Activated B cell treated with CpG ODN at 0.5 μM for 24 hours (primary cell): Measurements from ENCODE around the gene CTIF. TPM values are rescaled to one million over a fixed set of nuclear protein-coding genes. Genes with fewer than 3 reads are reported as not detected.

Experiments
- ATAC-seq: fragments of 200-7000 bp; cut with Tn5 transposase; one replicate; pipeline ENCODE4 v1.10.0; 2021; ENCODE audit warnings: low read depth, mild to moderate bottlenecking, moderate library complexity
- CTCF ChIA-PET: fragments of 350-600 bp; sonication (Branson Sonifier 250); formaldehyde crosslinking; loops from one replicate; lab custom pipeline; 2021; ENCODE audit warnings: antibody characterized with exemption; lab: Charles Lee
- POLR2A ChIA-PET: fragments of 350-600 bp; sonication (Branson Sonifier 250); formaldehyde crosslinking; loops from one replicate; lab custom pipeline; 2021; ENCODE audit warnings: antibody characterized with exemption; lab: Charles Lee
- DNase-seq: peaks from one replicate; pipeline ENCODE4 v3.0.0; 2022
- H3K27ac Mint-ChIP-seq: one replicate; pipeline ENCODE4 v1.8.0; 2020; ENCODE audit warnings: mixed read lengths
- H3K27me3 Mint-ChIP-seq: one replicate; pipeline ENCODE4 v1.8.0; 2021; ENCODE audit warnings: mixed read lengths
- H3K36me3 Mint-ChIP-seq: one replicate; pipeline ENCODE4 v1.8.0; 2021; ENCODE audit warnings: low read depth, mixed read lengths
- H3K4me1 Mint-ChIP-seq: one replicate; pipeline ENCODE4 v1.8.0; 2021; ENCODE audit warnings: mixed read lengths
- H3K4me3 Mint-ChIP-seq: one replicate; pipeline ENCODE4 v1.8.0; 2020; ENCODE audit warnings: mild to moderate bottlenecking, mixed read lengths
- H3K9me3 Mint-ChIP-seq: one replicate; pipeline ENCODE4 v1.8.0; 2020; ENCODE audit warnings: mixed read lengths
- intact Hi-C: fragments of 100-400 bp; cut with micrococcal nuclease; formaldehyde crosslinking; loops from one replicate; pipeline ENCODE4 v1.15.1; 2024
- total RNA-seq: library from RNA; stranded (reverse); gene quantifications from 2 replicates; pipeline ENCODE4 v1.2.3, GENCODE V29; 2022
- TF ChIP-seq, protein P1 (sequence below): fragments of 200-600 bp; IDR thresholded peaks from one replicate; pipeline ENCODE4 v1.8.0; 2022; ENCODE audit warnings: antibody characterized with exemption, mild to moderate bottlenecking

The CTIF gene
- total RNA-seq, 1 donor from 2014 or later = 9.3 TPM

DNA sequence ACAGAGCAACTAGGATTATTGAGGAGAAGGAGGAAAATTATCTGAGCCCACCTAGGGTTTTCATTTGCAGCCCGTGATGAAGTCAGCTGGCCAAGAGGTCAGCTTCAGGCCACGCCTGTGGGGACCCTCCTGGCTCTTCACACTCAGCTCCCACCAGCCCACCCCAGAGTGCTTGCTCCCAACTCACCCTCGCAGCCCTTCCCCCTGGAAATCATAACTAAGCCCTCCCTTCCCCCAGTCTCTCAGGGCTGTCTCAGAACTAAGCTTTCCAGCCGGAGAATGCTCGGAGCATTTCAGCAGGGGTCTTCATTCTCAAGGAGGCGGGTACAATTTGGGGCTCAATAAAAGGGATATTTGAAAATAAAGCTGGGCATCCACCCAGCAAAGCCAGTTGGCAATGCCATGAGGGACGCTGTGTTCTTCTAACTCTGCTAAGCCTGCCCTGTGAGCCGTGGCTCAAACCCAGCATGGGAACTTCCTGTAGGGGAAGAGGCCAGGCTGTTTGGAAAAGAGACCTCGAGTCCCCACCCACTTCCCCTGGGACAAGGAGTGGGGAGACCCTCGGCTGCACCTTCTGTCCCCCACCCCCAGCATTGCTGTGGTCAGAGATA is 194.9 kb downstream of the CTIF start:
- ATAC-seq (no peak), DNase-seq (no peak)
- intact Hi-C loops = no loop called here
- TF ChIP-seq, protein P1, sequence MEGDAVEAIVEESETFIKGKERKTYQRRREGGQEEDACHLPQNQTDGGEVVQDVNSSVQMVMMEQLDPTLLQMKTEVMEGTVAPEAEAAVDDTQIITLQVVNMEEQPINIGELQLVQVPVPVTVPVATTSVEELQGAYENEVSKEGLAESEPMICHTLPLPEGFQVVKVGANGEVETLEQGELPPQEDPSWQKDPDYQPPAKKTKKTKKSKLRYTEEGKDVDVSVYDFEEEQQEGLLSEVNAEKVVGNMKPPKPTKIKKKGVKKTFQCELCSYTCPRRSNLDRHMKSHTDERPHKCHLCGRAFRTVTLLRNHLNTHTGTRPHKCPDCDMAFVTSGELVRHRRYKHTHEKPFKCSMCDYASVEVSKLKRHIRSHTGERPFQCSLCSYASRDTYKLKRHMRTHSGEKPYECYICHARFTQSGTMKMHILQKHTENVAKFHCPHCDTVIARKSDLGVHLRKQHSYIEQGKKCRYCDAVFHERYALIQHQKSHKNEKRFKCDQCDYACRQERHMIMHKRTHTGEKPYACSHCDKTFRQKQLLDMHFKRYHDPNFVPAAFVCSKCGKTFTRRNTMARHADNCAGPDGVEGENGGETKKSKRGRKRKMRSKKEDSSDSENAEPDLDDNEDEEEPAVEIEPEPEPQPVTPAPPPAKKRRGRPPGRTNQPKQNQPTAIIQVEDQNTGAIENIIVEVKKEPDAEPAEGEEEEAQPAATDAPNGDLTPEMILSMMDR = no peak
- CTCF ChIA-PET = no interaction called here
- Mint-ChIP-seq H3K4me1 (no peaks in the 10 kb centered on the region), H3K27ac (no peak overlapping the region), H3K27me3 (no peaks in the 10 kb centered on the region), H3K9me3 (no peaks in the 10 kb centered on the region), H3K36me3 (no peaks in the 10 kb centered on the region), H3K4me3 (no peak overlapping the region)
- POLR2A ChIA-PET = no interaction called here

DNA sequence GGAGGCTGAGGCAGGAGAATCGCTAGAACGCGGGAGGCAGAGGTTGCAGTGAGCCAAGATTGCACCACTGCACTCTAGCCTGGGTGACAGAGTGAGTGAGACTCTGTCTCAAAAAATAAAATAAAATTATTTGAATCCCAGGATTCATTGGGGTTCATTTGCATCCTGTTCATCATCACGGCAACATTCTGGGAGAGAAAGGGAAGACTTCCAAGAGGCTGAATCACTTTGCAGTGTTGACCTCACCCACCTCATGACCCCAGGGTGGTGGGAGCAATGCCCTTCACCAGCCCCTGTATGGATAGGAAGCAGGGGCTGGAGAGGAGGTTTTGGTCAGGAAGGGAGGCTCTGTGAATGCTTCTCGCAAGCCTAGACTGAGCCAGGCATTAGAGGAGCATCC is 195.6 kb downstream of the CTIF start:
- intact Hi-C loops = no loop called here
- H3K36me3 Mint-ChIP-seq = no peaks in the 10 kb centered on the region

DNA sequence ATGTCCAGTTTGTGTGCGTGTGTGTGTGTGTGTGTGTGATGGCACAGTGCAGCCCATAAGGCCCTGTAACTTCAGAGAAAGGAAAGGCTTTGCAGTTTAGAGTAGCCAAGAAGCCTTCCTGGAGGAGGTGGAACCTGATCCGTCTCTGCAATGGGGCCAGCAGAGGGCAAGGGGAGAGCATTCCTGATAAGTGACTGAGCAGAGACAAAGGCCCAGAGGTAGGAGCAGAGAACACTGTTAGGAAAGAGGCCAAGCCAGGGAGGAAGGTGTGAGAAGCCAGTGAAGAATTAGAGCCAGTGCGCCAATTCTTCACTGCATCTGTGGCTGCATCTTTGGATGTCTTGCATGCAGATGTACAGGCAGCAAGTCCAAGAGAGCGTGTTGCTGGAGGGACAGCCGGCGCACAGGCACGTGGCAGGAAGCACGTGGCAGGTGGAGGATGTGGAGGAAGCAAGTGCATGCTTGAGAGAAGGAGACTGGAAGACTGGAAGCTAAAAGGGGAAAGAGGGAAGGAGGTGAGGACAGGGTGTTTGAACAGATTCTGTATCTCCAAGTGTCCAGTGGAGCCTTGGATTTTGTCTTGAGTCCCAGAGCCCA is 196.3 kb downstream of the CTIF start:
- Mint-ChIP-seq H3K4me3 (no peak overlapping the region), H3K27ac (no peak overlapping the region), H3K9me3 (no peaks in the 10 kb centered on the region), H3K36me3 (no peaks in the 10 kb centered on the region), H3K4me1 (no peaks in the 10 kb centered on the region), H3K27me3 (no peaks in the 10 kb centered on the region)
- no peak for DNase-seq
- ChIA-PET POLR2A (no interaction called here), CTCF (no interaction called here)
- intact Hi-C loops = no loop called here
- ATAC-seq = no peak
- TF ChIP-seq, protein P1 = no peak

More for the DNA sequence above, 195.6 kb downstream of the CTIF start:
- DNase-seq (no peak), ATAC-seq (no peak)
- no peak overlapping the region for H3K4me3 Mint-ChIP-seq
- H3K27ac Mint-ChIP-seq = no peak overlapping the region
- ChIA-PET CTCF (no interaction called here), POLR2A (no interaction called here)
- TF ChIP-seq, protein P1 = no peak
- H3K4me1 Mint-ChIP-seq = no peaks in the 10 kb centered on the region
- no peaks in the 10 kb centered on the region for H3K27me3 Mint-ChIP-seq
- H3K9me3 Mint-ChIP-seq = no peaks in the 10 kb centered on the region

DNA sequence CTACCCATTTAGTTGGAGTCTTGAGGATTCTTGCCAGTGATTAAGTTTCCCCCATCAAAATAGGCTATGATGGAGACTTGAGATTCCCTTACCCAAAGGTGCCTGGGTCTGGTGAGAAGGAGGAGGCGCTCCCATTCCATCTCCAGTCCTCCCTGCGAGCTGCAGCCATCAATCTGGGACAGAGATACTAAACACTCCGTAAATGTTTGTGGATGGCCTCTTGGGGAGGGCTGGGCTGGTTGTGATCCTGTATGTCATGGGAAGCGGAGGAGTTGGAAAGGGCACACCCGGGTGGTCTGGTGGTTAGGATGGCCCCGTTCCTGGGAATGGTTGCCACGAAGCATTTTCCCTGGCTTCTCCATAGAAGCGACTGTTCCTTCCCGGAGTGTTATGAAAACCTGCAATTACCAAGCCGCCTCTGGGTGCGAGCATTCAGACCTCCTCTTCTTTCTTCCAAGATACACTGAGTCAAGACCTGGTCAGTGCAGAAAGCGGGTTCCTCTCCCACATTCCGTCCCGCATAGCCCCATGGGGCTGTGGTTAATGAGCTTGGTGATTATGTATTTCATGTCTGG is 196.9 kb downstream of the CTIF start:
- intact Hi-C loops = no loop called here
- ChIA-PET CTCF (no interaction called here), POLR2A (no interaction called here)
- H3K4me1 Mint-ChIP-seq = no peaks in the 10 kb centered on the region
- H3K9me3 Mint-ChIP-seq = no peaks in the 10 kb centered on the region
- H3K36me3 Mint-ChIP-seq = no peaks in the 10 kb centered on the region
- TF ChIP-seq, protein P1 = no peak
- H3K4me3 Mint-ChIP-seq = no peak overlapping the region
- DNase-seq = no peak
- H3K27me3 Mint-ChIP-seq = no peaks in the 10 kb centered on the region
- H3K27ac Mint-ChIP-seq = no peak overlapping the region
- no peak for ATAC-seq

DNA sequence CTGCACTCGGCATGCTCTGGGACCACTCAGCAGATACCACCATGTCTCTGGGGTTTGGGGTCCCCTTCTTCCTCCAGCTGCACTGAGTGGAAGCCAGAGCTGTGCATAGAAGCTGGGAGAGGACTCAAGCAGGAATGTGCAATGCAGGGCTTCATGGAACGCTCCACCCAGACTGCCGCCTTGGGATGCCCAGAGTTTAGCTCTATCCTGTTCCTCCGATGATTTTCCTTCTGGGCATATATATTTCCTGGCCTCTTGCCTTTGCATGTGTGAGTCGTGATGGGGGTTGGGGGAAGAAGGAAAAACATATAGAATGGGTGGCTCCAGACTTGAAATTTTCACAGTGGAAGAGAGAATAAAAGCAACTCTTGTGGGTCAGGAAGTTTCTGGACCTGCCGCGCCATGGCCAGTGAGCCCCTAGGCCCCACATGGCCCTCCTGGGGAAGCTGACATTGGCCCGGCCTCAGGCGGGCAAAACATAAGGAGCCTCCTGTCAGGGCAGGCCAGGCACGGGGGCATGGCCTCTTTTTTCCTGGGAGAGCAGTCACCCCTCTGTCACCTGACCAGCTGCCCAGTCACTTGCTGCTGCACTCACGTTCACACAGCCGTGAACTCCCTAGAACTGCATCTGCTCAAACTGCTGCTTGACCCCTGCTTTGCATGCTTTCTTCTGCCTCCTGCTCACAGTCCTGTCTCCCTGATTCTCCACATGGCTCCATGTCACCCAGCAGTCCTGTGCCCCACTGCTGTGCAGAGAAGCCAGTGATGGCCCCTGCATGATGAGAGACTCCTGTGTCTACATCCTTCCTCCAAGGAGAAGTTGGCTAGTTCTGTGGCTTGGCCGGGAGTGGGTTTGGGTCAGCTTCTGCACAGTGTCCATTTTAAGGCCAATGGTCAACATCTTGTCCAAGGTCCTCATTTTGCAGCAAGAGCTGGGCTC is 197.8 kb downstream of the CTIF start:
- CTCF ChIA-PET = no interaction called here
- no peak overlapping the region for H3K4me3 Mint-ChIP-seq
- TF ChIP-seq, protein P1 = no peak
- ATAC-seq (no peak), DNase-seq (no peak)
- no peaks in the 10 kb centered on the region for H3K9me3 Mint-ChIP-seq
- no peaks in the 10 kb centered on the region for H3K27me3 Mint-ChIP-seq
- H3K36me3 Mint-ChIP-seq = no peaks in the 10 kb centered on the region
- H3K27ac Mint-ChIP-seq = no peak overlapping the region
- H3K4me1 Mint-ChIP-seq = no peaks in the 10 kb centered on the region
- POLR2A ChIA-PET = no interaction called here
- intact Hi-C loops = no loop called here
